Ramos (cell line): ENCODE results near the gene ACMSD.

ENCODE experiments used
- in situ Hi-C: fragments of 300-500 bp; cut with MboI; formaldehyde crosslinking; loops from one replicate; pipeline ENCODE4 v1.14.3; 2022; ENCODE audit warnings: low sequenced_read_pairs; ENCODE audit not compliant: unreplicated experiment

The ACMSD gene

DNA sequence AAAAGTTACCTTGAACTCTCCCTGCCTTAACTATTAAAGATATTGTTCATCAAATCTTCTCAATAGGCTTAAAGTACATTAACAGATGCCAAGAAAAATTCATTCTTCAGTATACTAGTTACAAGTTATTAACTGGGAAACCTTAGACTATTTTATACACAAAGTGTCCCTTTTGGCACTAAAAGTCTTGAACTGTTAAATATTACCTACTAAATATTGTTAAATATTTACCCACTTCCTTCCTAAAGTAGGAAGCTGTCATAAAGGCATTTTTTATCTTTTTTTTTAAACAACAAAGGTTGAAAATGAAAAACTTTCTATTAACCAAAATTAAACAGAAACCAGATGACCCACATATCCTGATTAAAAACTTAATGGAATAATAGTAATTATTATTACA lies 60.8 kb downstream of the ACMSD start:
- in situ Hi-C loops, result loop anchor here (25.0 kb wide), 1 partner anchor 812 kb away; no protein-coding TSS in a partner anchor

DNA sequence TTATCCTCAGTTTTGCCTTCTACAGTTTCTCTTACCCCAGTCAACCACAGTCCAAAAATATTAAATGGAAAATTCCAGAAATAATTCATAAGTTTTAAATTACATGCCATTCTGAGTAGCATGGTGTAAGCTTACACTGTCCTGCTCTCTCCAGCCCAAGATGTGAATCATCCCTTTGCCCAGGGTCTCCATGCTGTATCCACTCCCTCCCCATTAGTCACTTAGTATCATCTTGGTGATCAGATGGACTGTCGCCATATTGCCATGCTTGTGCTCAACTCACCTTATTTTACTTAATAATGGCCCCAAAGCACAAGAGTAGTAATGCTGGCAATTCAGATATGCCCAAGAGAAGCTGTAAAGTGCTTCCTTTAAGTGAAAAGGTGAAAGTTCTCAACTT lies 61.7 kb downstream of the ACMSD start:
- in situ Hi-C loops, result loop anchor here (10.0 kb wide), 1 partner anchor 435 kb away; no protein-coding TSS in a partner anchor

DNA sequence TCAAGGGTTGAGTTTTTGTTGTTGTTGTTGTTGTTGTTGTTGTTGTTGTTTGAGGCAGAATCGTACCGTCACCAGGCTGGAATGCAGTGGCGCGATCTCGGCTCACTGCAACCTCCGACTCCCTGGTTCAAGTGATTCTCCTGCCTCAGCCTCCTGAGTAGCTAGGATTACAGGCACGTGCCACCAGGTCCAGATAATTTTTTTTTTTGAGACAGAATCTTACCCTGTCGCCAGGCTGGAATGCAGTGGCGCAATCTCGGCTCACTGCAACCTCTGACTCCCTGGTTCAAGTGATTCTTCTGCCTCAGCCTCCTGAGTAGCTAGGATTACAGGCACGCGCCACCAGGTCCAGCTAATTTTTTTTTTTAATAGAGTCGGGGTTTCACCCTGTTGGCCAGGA lies 65.3 kb downstream of the ACMSD start:
- in situ Hi-C loops, result loop anchor here (10.0 kb wide), 1 partner anchor 439 kb away; no protein-coding TSS in a partner anchor

DNA sequence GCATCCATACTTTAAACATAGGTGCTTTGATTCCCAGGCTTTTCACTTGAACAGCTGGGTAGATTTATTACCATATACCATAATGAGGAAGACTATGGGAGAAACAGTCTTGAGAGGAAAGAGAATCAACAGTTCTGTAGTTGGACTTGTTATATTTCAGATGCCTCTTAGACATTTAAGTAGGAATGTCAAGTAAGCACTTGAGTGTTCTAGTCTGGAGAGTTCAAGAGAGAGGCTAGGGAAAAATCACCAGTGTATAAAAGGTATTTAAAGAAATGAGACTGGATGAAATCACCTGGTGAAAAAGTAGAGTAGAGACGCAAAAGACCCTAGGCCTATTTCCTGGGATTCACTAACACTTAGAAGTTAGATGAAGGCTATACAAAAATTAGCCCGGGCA lies 66.8 kb downstream of the ACMSD start:
- in situ Hi-C loops, result loop anchor here (10.0 kb wide), 1 partner anchor 440 kb away; no protein-coding TSS in a partner anchor

DNA sequence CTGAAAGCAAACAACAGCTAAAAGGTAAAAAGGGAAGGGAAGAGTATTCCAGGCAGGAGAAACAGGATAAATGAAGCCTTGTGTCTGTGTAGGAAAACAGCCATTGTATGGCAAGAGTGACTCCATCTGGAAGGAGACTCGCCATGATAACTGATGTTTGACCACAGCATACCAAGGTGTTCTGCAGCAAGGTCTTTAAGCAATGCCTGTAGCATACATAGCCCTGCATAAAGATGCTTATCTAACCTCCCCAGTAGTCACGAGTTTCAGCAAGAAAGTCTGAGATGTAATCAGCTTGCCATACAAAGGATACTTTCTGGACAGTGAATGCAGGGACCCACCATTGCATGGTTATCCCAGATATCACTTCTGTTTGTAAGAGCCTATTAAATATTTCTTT lies 68.3 kb downstream of the ACMSD start:
- in situ Hi-C loops, result loop anchor here (10.0 kb wide), 1 partner anchor 442 kb away; no protein-coding TSS in a partner anchor

DNA sequence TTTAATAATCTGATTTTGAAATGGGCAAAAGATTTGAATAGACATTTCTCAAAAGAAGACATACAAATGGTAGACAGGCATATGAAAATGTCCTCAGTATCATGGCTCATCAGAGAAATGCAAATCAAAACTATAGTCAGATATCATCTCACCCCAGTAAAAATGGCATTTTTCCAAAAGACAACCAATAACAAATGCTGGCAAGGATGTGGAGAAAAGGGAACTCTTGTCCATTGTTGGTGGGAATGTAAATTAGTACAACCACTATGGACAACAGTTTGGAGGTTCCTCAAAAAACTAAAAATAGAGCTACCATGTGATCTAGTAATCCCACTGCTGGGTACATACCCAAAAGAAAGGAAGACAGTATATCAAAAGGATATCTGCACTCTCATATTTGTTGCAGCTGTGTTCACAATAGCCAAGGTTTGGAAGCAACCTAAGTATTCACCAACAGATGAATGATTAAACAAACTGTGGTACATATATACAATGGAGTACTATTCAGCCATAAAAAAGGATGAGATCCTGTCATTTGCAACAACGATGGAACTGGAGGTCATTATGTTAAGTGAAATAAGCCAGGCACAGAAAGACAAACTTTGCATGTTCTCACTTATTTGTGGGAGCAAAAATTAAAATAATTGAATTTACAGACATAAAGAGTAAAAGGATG lies 69.2 kb downstream of the ACMSD start:
- in situ Hi-C loops, result loop anchor here (10.0 kb wide), 1 partner anchor 443 kb away; no protein-coding TSS in a partner anchor

DNA sequence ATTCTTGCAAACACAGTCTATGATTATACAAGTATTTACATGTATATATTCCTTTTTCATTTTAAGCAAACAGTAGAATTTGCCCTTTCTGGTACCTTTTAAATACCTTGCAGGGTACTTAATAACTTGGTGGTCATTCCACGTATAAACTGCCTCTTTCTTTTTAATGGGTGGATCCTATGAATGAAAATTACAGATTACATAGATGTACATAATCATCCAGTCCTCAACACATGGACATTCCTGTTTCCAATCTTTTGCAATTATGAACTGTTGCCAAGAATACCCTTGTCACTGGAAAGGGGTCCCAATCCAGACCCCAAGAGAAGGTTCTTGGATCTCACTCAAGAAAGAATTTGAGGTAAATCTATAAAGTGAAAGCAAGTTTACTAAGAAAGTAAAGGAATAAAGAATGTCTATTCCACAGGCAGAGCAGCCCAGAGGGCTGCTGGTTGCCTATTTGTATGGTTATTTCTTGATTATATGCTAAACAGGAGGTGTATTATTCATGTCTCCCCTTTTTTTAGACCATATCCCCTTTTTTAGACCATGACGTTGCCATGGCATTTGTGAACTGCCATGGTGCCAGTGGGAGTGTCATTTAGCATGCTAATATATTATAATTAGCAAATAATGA lies 72.5 kb downstream of the ACMSD start:
- in situ Hi-C loops, result no loop called here

DNA sequence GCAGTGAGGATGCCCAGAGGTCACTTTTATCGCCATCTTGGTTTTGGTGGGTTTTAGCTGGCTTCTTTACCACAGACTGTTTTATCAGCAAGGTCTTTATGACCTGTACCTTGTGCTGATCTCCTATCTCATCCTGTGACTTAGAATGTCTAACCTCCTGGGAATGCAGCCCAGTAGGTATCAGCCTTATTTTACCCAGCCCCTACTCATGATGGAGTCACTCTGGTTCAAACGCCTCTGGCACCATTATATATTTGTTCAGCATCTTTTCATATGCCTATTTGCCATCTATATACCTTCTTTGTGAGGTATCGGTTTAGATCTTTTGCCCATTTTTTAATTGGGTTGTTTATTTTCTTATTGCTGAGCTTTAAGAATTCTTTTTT lies 73.0 kb downstream of the ACMSD start:
- in situ Hi-C loops, result no loop called here

DNA sequence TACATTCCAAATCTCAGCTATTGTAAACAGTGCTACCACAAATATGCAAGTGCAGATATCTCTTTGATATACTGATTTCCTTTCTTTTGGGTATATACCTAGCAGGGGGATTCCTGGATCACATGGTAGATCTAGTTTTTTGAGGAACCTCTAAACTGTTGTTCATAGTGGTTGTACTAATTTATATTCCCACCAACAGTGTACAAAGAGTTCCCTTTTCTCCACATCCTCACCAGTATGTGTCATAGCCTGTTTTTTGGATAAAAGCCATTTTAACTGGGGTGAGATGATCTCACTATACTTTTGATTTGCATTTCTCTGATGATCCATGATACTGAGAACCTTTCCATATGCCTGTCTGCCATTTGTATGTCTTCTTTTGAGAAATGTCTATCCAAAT lies 73.9 kb downstream of the ACMSD start:
- in situ Hi-C loops, result no loop called here

DNA sequence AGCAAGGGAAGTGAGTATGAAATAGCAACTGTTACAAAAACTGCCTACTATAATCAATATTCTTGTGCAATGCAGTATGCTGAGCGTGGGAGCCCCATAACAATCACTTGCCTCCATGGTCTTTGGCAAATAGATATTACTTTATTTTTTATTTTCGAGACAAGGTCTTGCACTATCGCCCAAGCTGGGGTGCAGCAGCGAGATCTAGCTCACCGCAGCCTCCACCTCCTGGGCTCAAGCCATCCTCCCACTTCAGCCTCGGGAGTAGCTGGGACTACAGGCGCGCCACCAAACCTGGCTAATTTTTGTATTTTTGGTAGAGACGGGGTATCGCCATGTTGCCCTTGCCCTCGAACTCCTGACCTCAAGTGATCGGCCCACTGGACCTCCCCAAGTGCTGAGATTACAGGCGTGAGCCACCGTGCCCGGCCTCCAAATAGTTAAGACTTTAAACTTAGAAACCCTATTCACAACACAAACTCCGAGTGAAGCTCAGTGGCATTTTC lies 79.0 kb downstream of the ACMSD start:
- in situ Hi-C loops, result no loop called here

DNA sequence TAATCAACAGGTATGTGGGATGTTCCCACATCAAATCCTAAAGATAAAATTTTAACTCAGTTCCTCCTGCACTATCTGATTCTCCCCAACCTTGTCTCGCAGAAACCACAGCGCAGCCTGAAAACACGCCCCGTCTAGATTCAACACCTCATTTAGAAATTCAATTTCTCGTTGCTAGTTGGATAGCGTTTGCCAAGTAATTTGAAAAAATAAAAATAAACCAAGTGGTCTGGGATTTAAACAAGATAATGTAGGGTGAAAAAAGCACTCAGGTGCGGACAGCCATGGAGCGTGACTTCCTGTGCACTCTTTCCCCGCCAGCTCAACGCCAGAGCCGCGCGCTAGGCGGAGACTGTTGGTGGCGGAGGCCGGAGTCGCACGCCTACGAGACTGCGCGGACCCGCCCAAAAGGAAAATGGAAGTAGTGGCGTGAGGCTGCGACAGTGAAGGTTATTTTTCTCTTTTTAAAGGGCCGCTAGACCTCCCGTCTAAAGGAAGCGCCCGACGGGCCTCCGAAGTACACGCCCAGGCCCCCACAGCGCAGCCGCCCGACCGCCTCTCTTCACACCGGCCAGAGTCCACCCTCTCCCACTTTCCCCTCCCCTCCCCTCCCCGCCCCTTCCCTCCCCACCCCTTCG lies 79.6 kb downstream of the ACMSD start:
- in situ Hi-C loops, result no loop called here

DNA sequence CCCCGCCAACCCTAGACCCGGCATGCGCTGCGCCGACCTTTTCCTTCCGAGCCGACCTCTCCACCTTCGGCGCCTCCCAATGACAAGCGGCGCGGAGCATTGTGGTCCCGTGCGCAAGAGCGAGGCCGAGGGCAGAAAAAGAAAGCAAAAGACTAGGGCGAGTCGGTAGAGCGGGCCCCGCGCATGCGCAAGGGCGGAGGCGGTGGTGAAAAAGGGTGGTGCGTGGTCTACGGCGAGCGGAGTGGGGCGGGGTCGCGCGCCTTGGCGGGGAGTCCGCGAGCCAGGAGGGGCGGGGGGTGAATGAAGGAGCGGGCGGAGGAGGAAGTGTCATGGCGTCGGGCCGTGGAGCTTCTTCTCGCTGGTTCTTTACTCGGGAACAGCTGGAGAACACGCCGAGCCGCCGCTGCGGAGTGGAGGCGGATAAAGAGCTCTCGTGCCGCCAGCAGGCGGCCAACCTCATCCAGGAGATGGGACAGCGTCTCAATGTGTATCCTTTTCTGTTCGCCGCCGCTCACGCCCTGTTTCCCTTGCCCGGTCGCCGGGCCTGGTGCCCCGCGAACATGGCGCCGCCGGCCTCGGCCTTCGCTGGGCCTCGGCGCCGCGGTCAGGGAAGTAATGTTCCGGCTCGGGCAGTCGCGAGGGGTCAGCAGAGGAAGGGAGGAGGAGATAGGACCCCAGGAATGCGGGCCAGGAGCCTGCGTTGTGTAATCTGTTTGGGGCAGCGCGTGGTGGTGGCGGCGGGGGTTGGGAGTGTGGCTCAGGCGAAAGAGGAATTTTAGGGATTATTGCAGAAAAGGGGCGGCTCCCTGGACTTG lies 80.3 kb downstream of the ACMSD start, which contains the start of gene CCNT2:
Gene CCNT2 (plus strand): TSS at position 297 of the 815 bp plus-strand sequence. CDS start 33 bp downstream, at position 330.
- in situ Hi-C loops, result no loop called here

DNA sequence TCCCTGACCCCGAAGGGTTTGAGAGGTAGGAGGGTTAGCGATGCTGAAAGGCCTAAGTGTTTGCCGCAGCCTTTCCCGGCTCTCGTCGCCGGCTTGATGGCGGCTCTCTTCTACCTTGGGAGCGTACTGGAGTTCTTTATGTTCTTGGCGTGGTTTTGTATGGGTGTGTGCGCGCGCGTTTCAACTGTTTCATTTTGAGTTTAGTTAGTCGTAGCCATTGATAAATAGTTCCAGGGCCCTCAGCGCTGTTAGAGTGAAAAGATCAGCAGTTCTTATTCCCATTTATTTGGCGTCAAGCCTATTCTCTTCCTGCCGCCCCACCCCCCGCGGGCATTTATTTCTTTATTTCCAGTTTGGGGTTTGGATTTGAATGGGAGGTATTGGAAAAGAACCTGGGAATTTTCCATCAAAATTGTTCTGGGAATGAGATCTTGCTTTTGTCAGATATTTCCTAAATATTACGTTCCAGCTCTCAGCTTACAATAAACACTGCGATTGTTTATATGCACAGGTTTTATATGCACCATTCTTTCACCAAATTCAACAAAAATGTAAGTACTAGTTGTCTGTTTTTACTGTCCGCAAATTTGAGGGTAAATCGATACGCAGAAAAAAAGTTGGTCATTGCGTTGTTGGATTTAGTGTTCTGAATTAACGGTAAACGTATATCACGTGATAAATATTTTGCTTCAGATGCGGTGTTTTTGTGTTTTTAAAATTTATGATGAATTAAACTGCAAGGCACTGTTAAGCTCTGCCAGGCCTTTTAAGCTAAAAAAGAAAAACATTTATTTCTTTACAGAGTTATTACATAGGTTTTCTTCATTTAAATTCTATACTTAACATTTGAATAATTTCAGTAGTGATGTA lies 81.2 kb downstream of the ACMSD start:
- in situ Hi-C loops, result no loop called here

DNA sequence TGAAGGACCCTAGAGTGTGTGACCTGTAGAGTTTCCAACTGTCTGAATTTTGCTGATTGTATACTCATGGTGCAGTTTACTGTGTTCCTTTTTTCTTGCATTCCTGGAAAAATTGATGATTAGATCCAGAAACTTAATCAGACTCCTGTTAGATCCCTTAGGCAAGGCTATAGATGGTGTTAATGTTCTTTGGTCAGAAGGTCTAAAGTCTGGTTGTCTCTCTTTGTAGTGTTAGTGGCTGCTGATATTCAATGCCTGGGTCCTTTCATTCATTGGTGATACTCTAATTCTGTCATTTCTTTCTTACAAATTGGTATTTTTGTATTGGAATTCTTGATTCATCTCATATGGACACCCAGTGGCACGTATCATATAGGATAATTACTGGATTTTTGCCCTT lies 86.5 kb downstream of the ACMSD start:
- in situ Hi-C loops, result no loop called here

DNA sequence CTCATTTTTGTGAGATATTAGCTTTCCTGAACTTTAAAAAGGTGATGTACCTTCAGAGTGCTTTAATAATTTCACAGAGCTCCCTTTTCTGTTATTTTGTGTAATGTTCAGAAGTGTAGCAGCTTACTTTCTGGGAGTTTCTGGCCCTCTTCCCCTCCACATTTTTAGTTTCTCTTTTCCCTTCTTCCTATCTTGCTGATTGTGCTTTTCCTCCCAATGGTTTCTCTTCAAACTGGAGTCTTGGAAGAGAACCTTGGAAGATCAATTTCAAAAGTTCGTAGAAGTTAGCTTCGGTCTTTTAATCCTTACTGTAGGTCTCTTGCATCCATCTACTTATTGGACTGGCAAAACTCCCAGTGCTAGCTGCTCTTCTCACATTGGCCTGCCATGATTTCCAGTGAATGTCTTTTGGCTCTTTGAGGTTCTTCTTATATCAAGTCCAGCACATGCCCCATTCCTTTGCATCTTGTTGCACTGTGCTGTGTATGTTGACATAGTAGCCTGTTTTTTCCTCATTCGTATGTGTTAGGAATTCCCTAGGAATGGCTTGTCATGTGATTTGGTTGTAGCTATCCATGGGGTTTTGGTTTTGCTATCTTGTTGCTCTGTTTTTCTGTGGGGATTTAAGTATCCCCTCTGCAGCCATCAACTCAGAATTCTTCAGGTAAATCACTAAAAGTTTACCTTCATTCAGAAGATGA lies 88.0 kb downstream of the ACMSD start:
- in situ Hi-C loops, result no loop called here

DNA sequence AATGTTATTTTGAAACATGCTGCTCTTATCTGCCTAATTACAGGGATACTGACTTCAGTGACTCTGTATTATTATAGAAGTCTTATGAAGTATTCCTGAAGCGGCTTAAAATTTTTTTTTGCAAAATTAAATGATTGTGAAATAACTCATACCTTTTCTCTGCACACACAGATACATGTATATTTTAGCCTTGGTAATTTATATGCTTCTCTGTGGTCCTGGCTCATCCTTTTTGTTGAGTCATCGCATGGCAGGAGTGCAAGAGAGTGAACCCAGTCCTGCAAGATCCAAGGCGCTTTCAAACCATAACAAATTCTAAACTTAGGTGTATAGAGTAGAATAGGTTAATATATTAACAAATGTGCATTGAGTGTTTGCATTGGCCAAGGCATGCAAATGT lies 88.8 kb downstream of the ACMSD start:
- in situ Hi-C loops, result no loop called here

DNA sequence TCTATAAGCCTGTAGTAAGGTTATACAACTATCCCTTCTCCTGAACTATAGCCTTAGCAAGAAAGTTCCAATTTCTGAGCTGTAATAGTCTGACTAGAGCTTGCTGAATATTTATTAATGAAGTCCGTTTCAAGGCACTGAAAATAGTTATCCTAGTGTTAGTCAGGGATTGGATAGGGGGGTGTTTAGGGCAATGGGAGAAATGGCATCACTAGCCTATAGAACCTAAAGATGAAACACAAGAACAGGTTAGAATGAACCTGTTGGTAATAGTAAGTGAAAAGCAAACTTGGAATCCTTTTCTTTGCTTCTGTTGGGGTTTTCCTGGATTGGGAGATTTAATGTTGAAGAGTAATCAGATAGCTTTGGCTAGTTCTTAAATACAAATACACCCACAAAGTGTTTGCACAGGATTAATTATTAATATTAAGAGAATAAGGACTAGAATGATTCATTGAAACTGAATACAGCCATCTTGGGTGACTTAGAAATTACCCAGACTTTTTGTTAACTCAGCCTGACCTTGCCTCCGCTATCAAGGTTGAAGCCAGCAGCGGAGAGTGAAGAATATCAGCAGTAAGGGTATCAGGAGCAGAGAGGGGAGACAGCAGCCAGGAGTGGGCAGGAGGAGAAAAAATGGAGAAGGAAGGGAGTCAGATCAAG lies 94.6 kb downstream of the ACMSD start:
- in situ Hi-C loops, result no loop called here

DNA sequence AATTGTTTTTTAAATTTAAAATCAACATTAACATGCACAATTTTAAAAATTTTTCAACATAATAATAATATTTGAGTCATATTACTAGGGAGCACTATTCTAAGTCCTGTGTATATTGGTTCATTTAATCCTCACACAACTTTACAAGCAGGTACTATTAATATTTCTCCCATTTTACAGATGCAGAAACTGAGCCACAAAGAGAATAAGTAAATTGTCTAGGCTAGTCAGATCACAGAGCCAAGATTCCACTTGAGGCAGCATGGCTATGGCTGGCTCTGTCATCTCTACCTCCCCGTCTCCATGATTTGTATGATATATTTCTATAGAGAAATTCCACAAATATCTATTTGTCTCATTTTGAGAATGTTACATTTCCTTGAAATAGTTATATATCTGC lies 95.3 kb downstream of the ACMSD start:
- in situ Hi-C loops, result no loop called here
